Mesenchymal stem cell (in vitro differentiated cells and primary cell): Measurements from ENCODE around the gene HOXC12.

Source experiments
- DNase-seq: peaks from one replicate; pipeline ENCODE4 v3.0.0-alpha.2; 2013
- H2AFZ ChIP-seq: one replicate; pipeline ENCODE4 v1.6.1; 2013; ENCODE audit warnings: low read depth, mild to moderate bottlenecking, control low read depth, inconsistent platforms, low read length, moderate library complexity
- H2AK5ac ChIP-seq: 2 replicates; pipeline ENCODE4 v1.6.1; 2013; ENCODE audit warnings: low read length, moderate library complexity, mild to moderate bottlenecking, inconsistent platforms; ENCODE audit not compliant: severe bottlenecking
- H2BK120ac ChIP-seq: one replicate; pipeline ENCODE4 v1.6.1; 2013; ENCODE audit warnings: low read depth, mild to moderate bottlenecking, inconsistent platforms, low read length, moderate library complexity
- H2BK12ac ChIP-seq, 2 experiments: one replicate each; pipeline ENCODE4 v1.6.1; 2013; ENCODE audit warnings: inconsistent platforms in 2 of 2, low read length in 2 of 2, mild to moderate bottlenecking in 2 of 2, moderate library complexity in 2 of 2, control low read depth in 1 of 2
- H2BK15ac ChIP-seq: one replicate; pipeline ENCODE4 v1.6.1; 2013; ENCODE audit warnings: mild to moderate bottlenecking, low read depth, inconsistent platforms; ENCODE audit not compliant: poor library complexity, severe bottlenecking
- H2BK5ac ChIP-seq: 2 replicates; pipeline ENCODE4 v1.6.1; 2013; ENCODE audit warnings: low read depth, mild to moderate bottlenecking, low read length, control low read depth, inconsistent platforms; ENCODE audit not compliant: poor library complexity, severe bottlenecking
- H3K14ac ChIP-seq, 2 experiments: one replicate each; pipeline ENCODE4 v1.6.1; 2013; ENCODE audit warnings: inconsistent platforms in 2 of 2, low read length in 2 of 2, control low read depth in 1 of 2, mild to moderate bottlenecking in 1 of 2, moderate library complexity in 1 of 2
- H3K18ac ChIP-seq, 2 experiments: one replicate each; pipeline ENCODE4 v1.6.1; 2013; ENCODE audit warnings: inconsistent platforms in 2 of 2, low read length in 2 of 2, control low read depth in 1 of 2, low read depth in 1 of 2, mild to moderate bottlenecking in 1 of 2
- H3K23ac ChIP-seq, 2 experiments: one replicate each; pipeline ENCODE4 v1.6.1; 2013; ENCODE audit warnings: inconsistent platforms in 2 of 2, low read length in 2 of 2, mild to moderate bottlenecking in 2 of 2, moderate library complexity in 2 of 2, control low read depth in 1 of 2
- H3K27ac ChIP-seq: 2 replicates; pipeline ENCODE4 v1.5.1; 2013; ENCODE audit warnings: mild to moderate bottlenecking, moderate library complexity, low read length, control low read depth, inconsistent platforms; ENCODE audit not compliant: poor library complexity, severe bottlenecking
- H3K27me3 ChIP-seq, 2 experiments: 2 replicates each; pipeline versions ENCODE4 v1.6.1 to v1.7.0; 2013; ENCODE audit warnings: low read length in 2 of 2, mild to moderate bottlenecking in 2 of 2, moderate library complexity in 2 of 2, control low read depth in 1 of 2, inconsistent platforms in 1 of 2; ENCODE audit not compliant: control insufficient read depth in 1 of 2, insufficient read depth in 1 of 2
- H3K36me3 ChIP-seq, 2 experiments: 2 replicates each; pipeline versions ENCODE4 v1.6.1 to v1.7.0; 2013; ENCODE audit warnings: low read length in 2 of 2, control low read depth in 1 of 2, inconsistent platforms in 1 of 2, low read depth in 1 of 2, mild to moderate bottlenecking in 1 of 2; ENCODE audit not compliant: insufficient read depth in 2 of 2, control insufficient read depth in 1 of 2
- H3K4ac ChIP-seq, 2 experiments: one replicate each; pipeline ENCODE4 v1.6.1; 2013; ENCODE audit warnings: inconsistent platforms in 2 of 2, low read length in 2 of 2, mild to moderate bottlenecking in 2 of 2, moderate library complexity in 2 of 2, control low read depth in 1 of 2, low read depth in 1 of 2
- H3K4me1 ChIP-seq: 2 replicates; pipeline ENCODE4 v1.6.1; 2013; ENCODE audit warnings: low read depth, low read length, control low read depth; ENCODE audit not compliant: control insufficient read depth, insufficient read depth
- H3K4me2 ChIP-seq: 2 replicates; pipeline ENCODE4 v1.6.1; 2013; ENCODE audit warnings: low read length, mild to moderate bottlenecking, inconsistent platforms; ENCODE audit not compliant: poor library complexity, severe bottlenecking
- H3K4me3 ChIP-seq, 2 experiments: 2 replicates each; pipeline versions ENCODE4 v1.5.1 to v1.7.0; 2013; ENCODE audit warnings: low read length in 2 of 2, mild to moderate bottlenecking in 2 of 2, control low read depth in 1 of 2, low read depth in 1 of 2; ENCODE audit not compliant: insufficient read depth in 1 of 2
- H3K79me1 ChIP-seq: replicated peaks from 2 replicates; pipeline ENCODE4 v1.6.1; 2013; ENCODE audit warnings: mild to moderate bottlenecking, control low read depth, low read length, inconsistent platforms; ENCODE audit not compliant: poor library complexity, severe bottlenecking
- H3K9ac ChIP-seq: 2 replicates; pipeline ENCODE4 v1.7.0; 2013; ENCODE audit warnings: mild to moderate bottlenecking, low read length, moderate library complexity
- H3K9me3 ChIP-seq: 2 replicates; pipeline ENCODE4 v1.7.0; 2013; ENCODE audit warnings: mild to moderate bottlenecking, low read length; ENCODE audit not compliant: control insufficient read depth
- H4K8ac ChIP-seq: one replicate; pipeline ENCODE4 v1.6.1; 2013; ENCODE audit warnings: inconsistent platforms, mild to moderate bottlenecking, low read length, moderate library complexity
- H4K91ac ChIP-seq: one replicate; pipeline ENCODE4 v1.6.1; 2013; ENCODE audit warnings: mild to moderate bottlenecking, low read length, inconsistent platforms
- WGBS: methylation state at CpG from one replicate; pipeline ENCODE4 v1.1.7; 2013; ENCODE audit warnings: mixed read lengths; 5-methylcytosine and 5-hydroxymethylcytosine counted together

HOXC12 gene

DNA sequence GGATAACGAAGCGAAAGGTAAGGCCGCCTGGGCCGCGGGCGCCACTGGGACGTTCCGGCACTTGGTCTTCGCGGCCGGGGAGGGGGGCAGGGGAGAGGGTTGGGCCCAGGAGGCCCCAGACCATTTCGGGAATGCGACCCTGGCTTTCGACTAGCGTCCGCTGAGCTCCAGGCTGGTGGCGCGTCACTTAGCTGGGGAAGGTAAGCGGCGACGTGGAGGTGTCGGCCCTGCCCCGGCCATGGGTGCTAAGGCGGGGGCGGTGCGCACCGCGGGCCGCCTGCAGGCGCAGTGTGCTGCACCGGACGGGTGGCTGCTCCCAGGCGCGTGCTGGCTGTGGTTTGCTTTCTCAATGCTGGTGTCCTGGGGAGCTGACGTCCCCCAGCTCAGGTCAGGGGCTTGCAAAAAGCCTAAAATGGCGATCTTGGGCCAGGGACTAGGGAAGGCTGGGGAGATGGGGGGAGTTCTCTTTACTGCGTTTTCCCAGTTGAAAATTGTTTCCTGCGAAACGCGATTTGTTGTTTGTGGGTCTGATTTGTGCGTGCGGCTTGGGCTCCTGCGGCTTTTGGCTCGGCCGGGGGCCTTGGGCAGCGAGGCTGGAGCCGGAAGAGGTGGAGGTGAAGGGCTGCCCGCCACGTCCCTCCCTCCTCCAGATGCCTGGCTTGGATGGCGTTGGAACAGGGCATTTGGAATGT lies 31.4 kb downstream of the HOXC12 start:
- peak overlapping the region; percentile 49 for H2BK5ac ChIP-seq
- H3K14ac ChIP-seq: peak overlapping the region in 1 of 2 experiments; percentile 42
- no peak overlapping the region for H2BK120ac ChIP-seq
- no peak overlapping the region for H2BK15ac ChIP-seq
- H3K9ac ChIP-seq: peak overlapping the region; percentile 98
- H3K4me3 ChIP-seq: peak overlapping the region; percentile 73 to 92
- peak overlapping the region in 1 of 2 experiments; percentile 94 for H3K23ac ChIP-seq
- peaks cover 3 to 32% of the 10 kb centered on the region in 2 experiments for H3K27me3 ChIP-seq
- WGBS: 3% methylated on average over 44 of the region's 50 CpGs
- H3K18ac ChIP-seq: peak overlapping the region in 1 of 2 experiments; percentile 55
- H3K9me3 ChIP-seq: no peaks in the 10 kb centered on the region
- H2AFZ ChIP-seq: no peak overlapping the region
- no peak for DNase-seq
- H3K36me3 ChIP-seq: no peaks in the 10 kb centered on the region
- peaks cover 4% of the 10 kb centered on the region for H3K79me1 ChIP-seq
- H3K4me1 ChIP-seq: peaks cover 28% of the 10 kb centered on the region
- H3K4me2 ChIP-seq: peak overlapping the region; percentile 81
- no peak overlapping the region for H2BK12ac ChIP-seq
- peak overlapping the region; percentile 20 for H4K8ac ChIP-seq
- H3K27ac ChIP-seq: peak overlapping the region; percentile 58
- no peak overlapping the region for H2AK5ac ChIP-seq
- H3K4ac ChIP-seq: no peak overlapping the region
- peak overlapping the region; percentile 65 for H4K91ac ChIP-seq

DNA sequence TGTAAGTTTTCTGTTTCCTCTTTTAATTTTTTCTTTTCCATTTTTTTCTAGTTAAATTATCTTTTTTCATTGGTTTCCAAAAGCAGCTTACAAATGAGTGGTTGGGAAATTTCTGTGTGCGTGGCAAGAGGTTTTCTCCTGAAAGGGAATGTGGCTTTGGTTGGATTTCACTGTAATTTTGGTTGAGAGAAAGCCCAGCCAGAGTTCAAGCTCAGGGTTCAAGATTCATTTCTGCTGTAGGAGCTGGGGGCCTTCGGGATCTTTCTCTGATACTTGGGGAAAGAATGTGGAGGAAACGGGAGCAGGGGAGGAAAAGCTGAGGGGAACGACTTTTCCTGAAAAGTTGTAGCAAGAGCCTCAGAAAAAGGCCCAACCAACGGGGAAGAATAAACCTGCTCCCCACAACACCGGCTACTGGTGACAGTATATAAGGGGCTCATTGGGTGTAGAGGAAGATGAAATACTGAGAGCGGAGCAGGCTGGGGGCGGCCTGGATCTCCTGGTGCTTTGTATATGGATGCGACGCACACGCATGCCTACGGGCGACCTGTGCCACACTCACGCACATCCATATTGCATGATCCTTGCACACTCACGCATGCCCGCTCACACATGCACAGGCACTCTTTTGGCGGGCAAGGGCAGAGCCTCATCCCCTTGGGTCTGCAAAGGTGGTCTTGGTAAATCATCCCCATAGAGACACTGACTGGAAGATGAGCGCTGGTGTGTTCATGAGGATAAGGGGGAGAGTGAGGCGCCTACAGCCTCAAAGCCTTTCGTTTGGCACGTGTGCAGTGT lies 32.2 kb downstream of the HOXC12 start:
- Histone ChIP-seq H3K4me3 (peak overlapping the region; percentile 73 to 92), H3K9me3 (no peaks in the 10 kb centered on the region), H2AFZ (no peak overlapping the region), H3K4me1 (peaks cover 35% of the 10 kb centered on the region), H3K27me3 (peaks cover 3 to 26% of the 10 kb centered on the region in 2 experiments), H2AK5ac (no peak overlapping the region), H4K8ac (no peak overlapping the region), H3K23ac (no peak overlapping the region), H2BK12ac (no peak overlapping the region), H2BK120ac (no peak overlapping the region), H3K4ac (no peak overlapping the region), H2BK5ac (peak overlapping the region; percentile 35), H3K4me2 (peak overlapping the region; percentile 81), H3K18ac (no peak overlapping the region), H4K91ac (no peak overlapping the region), H3K36me3 (no peaks in the 10 kb centered on the region), H2BK15ac (no peak overlapping the region), H3K27ac (no peak overlapping the region), H3K9ac (peak overlapping the region; percentile 98), H3K79me1 (peaks cover 4% of the 10 kb centered on the region), H3K14ac (no peak overlapping the region)
- 64% methylated on average over 21 of the region's 21 CpGs for WGBS
- DNase-seq: no peak

DNA sequence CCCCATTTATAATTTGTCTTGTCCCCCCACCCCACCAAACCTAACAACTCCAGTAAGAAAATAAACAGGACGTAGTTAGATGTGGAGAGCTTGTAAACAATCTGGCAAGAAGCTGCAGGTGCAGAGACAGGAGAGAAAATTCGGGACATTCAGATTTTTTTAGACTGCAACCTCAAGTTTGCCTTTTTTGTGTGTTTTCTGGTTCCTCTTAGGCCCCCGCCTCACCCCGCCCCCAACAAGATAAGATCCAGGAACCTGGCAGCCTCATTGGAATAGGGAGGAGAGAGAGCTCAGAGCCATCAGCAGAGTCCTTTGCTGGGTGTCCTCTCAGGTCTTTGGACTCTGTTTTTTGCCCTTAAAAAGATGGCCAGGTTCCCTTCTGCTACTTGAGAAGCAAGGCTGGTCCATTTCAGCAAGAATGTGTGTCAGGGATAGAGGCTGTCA lies 33.1 kb downstream of the HOXC12 start:
- 55% methylated on average over 3 of the region's 4 CpGs for WGBS
- H3K23ac ChIP-seq: no peak overlapping the region
- H3K14ac ChIP-seq: no peak overlapping the region
- H3K4me3 ChIP-seq: peak overlapping the region in 1 of 2 experiments; percentile 92
- H4K91ac ChIP-seq: no peak overlapping the region
- H3K9me3 ChIP-seq: no peaks in the 10 kb centered on the region
- H3K4ac ChIP-seq: no peak overlapping the region
- DNase-seq: no peak
- H2BK120ac ChIP-seq: no peak overlapping the region
- no peak overlapping the region for H2BK15ac ChIP-seq
- peak overlapping the region; percentile 98 for H3K9ac ChIP-seq
- no peak overlapping the region for H2AFZ ChIP-seq
- H3K27me3 ChIP-seq: peaks cover 3 to 19% of the 10 kb centered on the region in 2 experiments
- no peak overlapping the region for H4K8ac ChIP-seq
- no peaks in the 10 kb centered on the region for H3K36me3 ChIP-seq
- H2BK12ac ChIP-seq: no peak overlapping the region
- H3K79me1 ChIP-seq: peaks cover 4% of the 10 kb centered on the region
- H2AK5ac ChIP-seq: no peak overlapping the region
- no peak overlapping the region for H3K27ac ChIP-seq
- peak overlapping the region; percentile 33 for H3K4me2 ChIP-seq
- peaks cover 42% of the 10 kb centered on the region for H3K4me1 ChIP-seq
- no peak overlapping the region for H2BK5ac ChIP-seq
- no peak overlapping the region for H3K18ac ChIP-seq
